B cell (primary cell): ENCODE results near the gene CHRM4. TPM values are rescaled to one million over a fixed set of nuclear protein-coding genes. Genes with fewer than 3 reads are reported as not detected.

ENCODE experiments used
- ATAC-seq: fragments of 200-7000 bp; cut with Tn5 transposase; one replicate; pipeline ENCODE4 v1.10.0; 2021; ENCODE audit warnings: low read depth, mild to moderate bottlenecking, moderate number of reproducible peaks, moderate library complexity
- CTCF ChIA-PET: fragments of 350-600 bp; sonication (Branson Sonifier 250); formaldehyde crosslinking; loops from one replicate; lab custom pipeline; 2021; ENCODE audit warnings: antibody characterized with exemption, inconsistent platforms; lab: Charles Lee
- POLR2A ChIA-PET: fragments of 350-600 bp; sonication (Branson Sonifier 250); formaldehyde crosslinking; loops from one replicate; lab custom pipeline; 2021; ENCODE audit warnings: antibody characterized with exemption; lab: Charles Lee
- DNase-seq: peaks from one replicate; pipeline ENCODE4 v3.0.0; 2013
- H2AFZ ChIP-seq: 2 replicates; pipeline ENCODE4 v1.6.1; 2012; ENCODE audit warnings: mild to moderate bottlenecking, low read depth, low read length; ENCODE audit not compliant: insufficient read depth, poor library complexity, severe bottlenecking
- H3K27ac ChIP-seq, 2 donors: 1 replicate in 1 of 2; 2 replicates in 1 of 2; pipeline ENCODE4 v1.5.1; 2012 to 2013; ENCODE audit warnings: low read length in 2 of 2, mild to moderate bottlenecking in 2 of 2, moderate library complexity in 1 of 2
- H3K27me3 ChIP-seq, 4 experiments: fragments of 200-600 bp in 1 of 4; sonication (generic) in 1 of 4; replicated peaks in 1 of 4; 1 replicate in 2 of 4; 2 replicates in 2 of 4; pipeline versions ENCODE4 v1.6.1 to v1.7.0; 2013 to 2016; ENCODE audit warnings: low read length in 3 of 4, mild to moderate bottlenecking in 2 of 4, mixed read lengths in 1 of 4, moderate library complexity in 1 of 4; ENCODE audit not compliant: insufficient read depth in 4 of 4, control insufficient read depth in 3 of 4; ENCODE audit errors: control extremely low read depth in 1 of 4
- H3K36me3 ChIP-seq, 2 experiments: replicated peaks in 1 of 2; 1 replicate in 1 of 2; 2 replicates in 1 of 2; pipeline versions ENCODE4 v1.6.1 to v1.7.1; 2013; ENCODE audit warnings: low read length in 1 of 2; ENCODE audit not compliant: insufficient read depth in 2 of 2, control insufficient read depth in 1 of 2; ENCODE audit errors: control extremely low read depth in 1 of 2, extremely low read depth in 1 of 2
- H3K4me1 ChIP-seq, 2 donors: fragments of 200-600 bp in 1 of 2; sonication (generic) in 1 of 2; 1 replicate in 1 of 2; 2 replicates in 1 of 2; pipeline versions ENCODE4 v1.5.1 to v1.6.1; 2013 to 2017; ENCODE audit warnings: low read length in 2 of 2; ENCODE audit not compliant: control insufficient read depth in 2 of 2, insufficient read depth in 2 of 2
- H3K4me2 ChIP-seq: replicated peaks from 2 replicates; pipeline ENCODE3; 2012; ENCODE audit warnings: mild to moderate bottlenecking, low read depth, low read length; ENCODE audit not compliant: poor library complexity, severe bottlenecking
- H3K4me3 ChIP-seq, 5 experiments: fragments of 200-600 bp in 1 of 5; sonication (generic) in 1 of 5; 1 replicate in 3 of 5; 2 replicates in 2 of 5; pipeline versions ENCODE4 v1.5.1 to v1.7.0; 2011 to 2016; ENCODE audit warnings: low read length in 4 of 5, mild to moderate bottlenecking in 4 of 5, low read depth in 2 of 5, control low read depth in 1 of 5, moderate library complexity in 1 of 5; ENCODE audit not compliant: insufficient read depth in 1 of 5; ENCODE audit errors: control extremely low read depth in 1 of 5, extremely low read depth in 1 of 5
- H3K79me2 ChIP-seq: fragments of 200-600 bp; sonication (generic); one replicate; pipeline ENCODE4 v1.6.0; 2016; ENCODE audit warnings: low read length; ENCODE audit not compliant: control insufficient read depth, insufficient read depth
- H3K9ac ChIP-seq: fragments of 200-600 bp; sonication (generic); 2 replicates; pipeline ENCODE4 v1.6.1; 2017; ENCODE audit warnings: mild to moderate bottlenecking, low read length, moderate library complexity
- H3K9me3 ChIP-seq, 3 donors: one replicate each; pipeline versions ENCODE4 v1.6.1 to v1.7.1; 2013; ENCODE audit warnings: low read length in 2 of 3; ENCODE audit not compliant: control insufficient read depth in 2 of 3, insufficient read depth in 1 of 3; ENCODE audit errors: control extremely low read depth in 1 of 3
- H4K20me1 ChIP-seq: 2 replicates; pipeline ENCODE4 v1.6.0; 2012; ENCODE audit warnings: mild to moderate bottlenecking, low read length; ENCODE audit not compliant: insufficient read depth, control insufficient read depth, poor library complexity, severe bottlenecking
- H3K27ac Mint-ChIP-seq: one replicate; pipeline ENCODE4 v1.8.0; 2021; ENCODE audit warnings: mixed read lengths
- H3K27me3 Mint-ChIP-seq: one replicate; pipeline ENCODE4 v1.8.0; 2021; ENCODE audit warnings: mixed read lengths
- H3K4me1 Mint-ChIP-seq: one replicate; pipeline ENCODE4 v1.8.0; 2021; ENCODE audit warnings: mixed read lengths
- H3K4me3 Mint-ChIP-seq: one replicate; pipeline ENCODE4 v1.8.0; 2021; ENCODE audit warnings: mixed read lengths
- H3K9me3 Mint-ChIP-seq: one replicate; pipeline ENCODE4 v1.8.0; 2022; ENCODE audit warnings: mixed read lengths; ENCODE audit not compliant: insufficient read depth
- EZH2 ChIP-seq: IDR thresholded peaks from 2 replicates; pipeline ENCODE4 v1.6.1; 2012; ENCODE audit warnings: borderline replicate concordance, low read depth, mild to moderate bottlenecking, moderate library complexity, low read length; ENCODE audit not compliant: insufficient read depth, poor library complexity, severe bottlenecking
- WGBS: methylation state at CpG from one replicate; pipeline ENCODE4 v1.1.5; 2013; ENCODE audit warnings: missing lambda C conversion rate; ENCODE audit not compliant: insufficient coverage; 5-methylcytosine and 5-hydroxymethylcytosine counted together
- intact Hi-C: fragments of 100-400 bp; cut with micrococcal nuclease; formaldehyde crosslinking; loops from one replicate; pipeline ENCODE4 v1.10.0; 2022
- polyA plus RNA-seq: library from polyadenylated mRNA; depleted of rRNA; stranded (reverse); fragments of >200 nt; gene quantifications from 2 replicates; pipeline ENCODE4 v1.2.3, GENCODE V29; 2012
- total RNA-seq, 2 donors: library from RNA; stranded (reverse); fragments of 120-200 nt in 1 of 2; gene quantifications; 1 replicate in 1 of 2; 2 replicates in 1 of 2; pipeline versions ENCODE4 v1.2.3 to v1.2.4, GENCODE V29; 2013 to 2022
- TF ChIP-seq, protein P1 (sequence below): fragments of 200-600 bp; IDR thresholded peaks from one replicate; pipeline ENCODE4 v1.8.0; 2022; ENCODE audit warnings: antibody characterized with exemption, mild to moderate bottlenecking

CHRM4 gene
- total and polyA plus RNA-seq, 2 donors (not counting 1 experiment from before 2014, with no cell fraction given): 0.49 to 1.4 TPM

- H3K36me3 ChIP-seq: peaks cover 0 to 57% of the 10 kb centered on the region in 2 experiments
- H3K4me2 ChIP-seq: no peak overlapping the region
- ChIA-PET POLR2A (no interaction called here), CTCF (no interaction called here)
- H3K9me3 Mint-ChIP-seq: no peaks in the 10 kb centered on the region
- TF ChIP-seq, protein P1, sequence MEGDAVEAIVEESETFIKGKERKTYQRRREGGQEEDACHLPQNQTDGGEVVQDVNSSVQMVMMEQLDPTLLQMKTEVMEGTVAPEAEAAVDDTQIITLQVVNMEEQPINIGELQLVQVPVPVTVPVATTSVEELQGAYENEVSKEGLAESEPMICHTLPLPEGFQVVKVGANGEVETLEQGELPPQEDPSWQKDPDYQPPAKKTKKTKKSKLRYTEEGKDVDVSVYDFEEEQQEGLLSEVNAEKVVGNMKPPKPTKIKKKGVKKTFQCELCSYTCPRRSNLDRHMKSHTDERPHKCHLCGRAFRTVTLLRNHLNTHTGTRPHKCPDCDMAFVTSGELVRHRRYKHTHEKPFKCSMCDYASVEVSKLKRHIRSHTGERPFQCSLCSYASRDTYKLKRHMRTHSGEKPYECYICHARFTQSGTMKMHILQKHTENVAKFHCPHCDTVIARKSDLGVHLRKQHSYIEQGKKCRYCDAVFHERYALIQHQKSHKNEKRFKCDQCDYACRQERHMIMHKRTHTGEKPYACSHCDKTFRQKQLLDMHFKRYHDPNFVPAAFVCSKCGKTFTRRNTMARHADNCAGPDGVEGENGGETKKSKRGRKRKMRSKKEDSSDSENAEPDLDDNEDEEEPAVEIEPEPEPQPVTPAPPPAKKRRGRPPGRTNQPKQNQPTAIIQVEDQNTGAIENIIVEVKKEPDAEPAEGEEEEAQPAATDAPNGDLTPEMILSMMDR: no peak
- TF ChIP-seq EZH2: no peak
- DNase-seq: no peak
- no peaks in the 10 kb centered on the region for H3K9me3 ChIP-seq
- WGBS: 93% methylated on average over 4 of the region's 6 CpGs
- no peaks in the 10 kb centered on the region for H3K4me1 Mint-ChIP-seq
- no peak overlapping the region for H3K27ac ChIP-seq
- H3K79me2 ChIP-seq: no peaks in the 10 kb centered on the region
- no peak overlapping the region for H2AFZ ChIP-seq
- H4K20me1 ChIP-seq: no peaks in the 10 kb centered on the region
- no peak for ATAC-seq
- no peak overlapping the region for H3K27ac Mint-ChIP-seq
- H3K27me3 Mint-ChIP-seq: no peaks in the 10 kb centered on the region
- no peak overlapping the region for H3K4me3 ChIP-seq
- H3K4me3 Mint-ChIP-seq: no peak overlapping the region
- H3K9ac ChIP-seq: no peak overlapping the region
- no peaks in the 10 kb centered on the region for H3K4me1 ChIP-seq
- intact Hi-C loops: no loop called here
- H3K27me3 ChIP-seq: no peaks in the 10 kb centered on the region
Measured at GRCh38 chr11:46408407-46408986, 16.9 kb upstream of the CHRM4 start.

DNA sequence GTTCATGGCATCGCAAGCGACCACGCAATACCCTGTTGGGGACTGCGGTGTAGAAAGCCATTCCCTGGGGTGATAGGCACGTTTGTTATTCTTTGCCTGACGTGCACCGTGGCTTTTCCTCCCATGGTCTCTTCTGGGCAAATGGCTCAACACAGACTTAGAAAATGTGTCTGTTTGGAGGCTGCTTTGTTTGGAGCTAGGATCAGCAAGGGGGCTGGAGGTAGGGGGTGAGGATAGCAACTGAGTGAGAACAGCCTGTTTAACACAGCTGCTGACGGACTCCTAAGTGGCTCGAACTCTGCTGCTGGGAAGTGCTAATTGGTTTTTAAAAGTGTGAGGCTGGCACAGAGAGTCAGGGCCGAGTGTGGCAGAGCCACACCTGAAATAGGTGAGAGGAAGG, 16.1 kb upstream of the CHRM4 start:
- Histone ChIP-seq H3K4me3 (no peak overlapping the region), H3K79me2 (no peaks in the 10 kb centered on the region), H3K9ac (no peak overlapping the region), H3K27ac (no peak overlapping the region), H3K9me3 (no peaks in the 10 kb centered on the region), H3K4me2 (no peak overlapping the region), H4K20me1 (no peaks in the 10 kb centered on the region), H3K4me1 (no peaks in the 10 kb centered on the region), H2AFZ (no peak overlapping the region), H3K27me3 (no peaks in the 10 kb centered on the region), H3K36me3 (peaks cover 0 to 56% of the 10 kb centered on the region in 2 experiments)
- Mint-ChIP-seq H3K9me3 (no peaks in the 10 kb centered on the region), H3K27ac (no peak overlapping the region), H3K27me3 (no peaks in the 10 kb centered on the region), H3K4me1 (no peaks in the 10 kb centered on the region), H3K4me3 (no peak overlapping the region)
- CTCF ChIA-PET: no interaction called here
- intact Hi-C loops: no loop called here
- TF ChIP-seq EZH2: no peak
- TF ChIP-seq, protein P1: no peak
- POLR2A ChIA-PET: no interaction called here
- ATAC-seq (no peak), DNase-seq (no peak)
- 94% methylated on average over 10 of the region's 10 CpGs for WGBS
